T-helper 2 cell treated with Interferon-gamma antibody and Interleukin-4, amounts not matched to agents 5 μg/mL and 100 μg/mL, for 36 hours (primary cell): ENCODE data around the gene FXR1.
"Not testable (repeated sequence)": the region's sequence is repeated elsewhere in the genome, so short reads cannot be mapped to it uniquely, and the experiment has no call there.

Experiments used
- DNase-seq: peaks from one replicate; pipeline ENCODE4 v3.0.0; 2021; ENCODE audit warnings: low spot score
- H3K27ac Mint-ChIP-seq: one replicate; pipeline ENCODE4 v1.8.0; 2021; ENCODE audit warnings: mild to moderate bottlenecking, mixed read lengths
- H3K27me3 Mint-ChIP-seq: one replicate; pipeline ENCODE4 v1.8.0; 2021; ENCODE audit warnings: low read depth, mixed read lengths
- H3K36me3 Mint-ChIP-seq: one replicate; pipeline ENCODE4 v1.8.0; 2021; ENCODE audit warnings: low read depth, mixed read lengths
- H3K4me1 Mint-ChIP-seq: one replicate; pipeline ENCODE4 v1.8.0; 2021; ENCODE audit warnings: low read depth, mixed read lengths
- H3K4me3 Mint-ChIP-seq: one replicate; pipeline ENCODE4 v1.8.0; 2022; ENCODE audit warnings: mild to moderate bottlenecking, moderate library complexity, mixed read lengths
- H3K9me3 Mint-ChIP-seq: one replicate; pipeline ENCODE4 v1.8.0; 2021; ENCODE audit warnings: mixed read lengths

FXR1 gene

GRCh38 chr3:180970931-180971330, 58.5 kb downstream of the FXR1 start:
- peaks cover 3% of the 10 kb centered on the region for H3K4me1 Mint-ChIP-seq
- H3K36me3 Mint-ChIP-seq = peaks cover 46% of the 10 kb centered on the region
- H3K27ac Mint-ChIP-seq = no peak overlapping the region
- no peaks in the 10 kb centered on the region for H3K27me3 Mint-ChIP-seq
- DNase-seq = no peak
- H3K4me3 Mint-ChIP-seq = no peak overlapping the region
- no peaks in the 10 kb centered on the region for H3K9me3 Mint-ChIP-seq

GRCh38 chr3:180973543-180973942, 61.1 kb downstream of the FXR1 start:
- Mint-ChIP-seq H3K9me3 (no peaks in the 10 kb centered on the region), H3K27ac (no peak overlapping the region), H3K27me3 (no peaks in the 10 kb centered on the region), H3K4me3 (no peak overlapping the region), H3K36me3 (peaks cover 43% of the 10 kb centered on the region), H3K4me1 (peaks cover 3% of the 10 kb centered on the region)
- DNase-seq = no peak

GRCh38 chr3:180974286-180974685, 61.8 kb downstream of the FXR1 start:
- Mint-ChIP-seq H3K27ac (no peak overlapping the region), H3K9me3 (no peaks in the 10 kb centered on the region)
- DNase-seq = no peak

GRCh38 chr3:180977498-180977897, 65.0 kb downstream of the FXR1 start:
- peaks cover 23% of the 10 kb centered on the region for H3K36me3 Mint-ChIP-seq
- no peaks in the 10 kb centered on the region for H3K27me3 Mint-ChIP-seq

More at GRCh38 chr3:180974286-180974685, 61.8 kb downstream of the FXR1 start:
- Mint-ChIP-seq H3K27me3 (no peaks in the 10 kb centered on the region), H3K4me3 (no peak overlapping the region), H3K4me1 (peaks cover 3% of the 10 kb centered on the region), H3K36me3 (peaks cover 37% of the 10 kb centered on the region)

GRCh38 chr3:180979961-180980360, 67.5 kb downstream of the FXR1 start:
- H3K4me3 Mint-ChIP-seq = no peak overlapping the region
- H3K9me3 Mint-ChIP-seq = no peaks in the 10 kb centered on the region
- H3K36me3 Mint-ChIP-seq = peaks cover 15% of the 10 kb centered on the region
- H3K4me1 Mint-ChIP-seq = no peaks in the 10 kb centered on the region
- H3K27ac Mint-ChIP-seq = no peak overlapping the region
- DNase-seq = no peak
- no peaks in the 10 kb centered on the region for H3K27me3 Mint-ChIP-seq

More at GRCh38 chr3:180977498-180977897, 65.0 kb downstream of the FXR1 start:
- no peak for DNase-seq
- Mint-ChIP-seq H3K27ac (no peak overlapping the region), H3K9me3 (no peaks in the 10 kb centered on the region), H3K4me1 (peaks cover 3% of the 10 kb centered on the region), H3K4me3 (no peak overlapping the region)

GRCh38 chr3:180980611-180981010, 68.1 kb downstream of the FXR1 start:
- no peak for DNase-seq
- peaks cover 17% of the 10 kb centered on the region for H3K36me3 Mint-ChIP-seq
- H3K27me3 Mint-ChIP-seq = no peaks in the 10 kb centered on the region
- no peak overlapping the region for H3K4me3 Mint-ChIP-seq
- no peak overlapping the region for H3K27ac Mint-ChIP-seq
- no peaks in the 10 kb centered on the region for H3K4me1 Mint-ChIP-seq
- H3K9me3 Mint-ChIP-seq = no peaks in the 10 kb centered on the region

- Mint-ChIP-seq H3K9me3 (no peaks in the 10 kb centered on the region), H3K4me3 (no peak overlapping the region), H3K27me3 (no peaks in the 10 kb centered on the region), H3K36me3 (peaks cover 15% of the 10 kb centered on the region), H3K27ac (no peak overlapping the region), H3K4me1 (peaks cover 2% of the 10 kb centered on the region)
- DNase-seq = no peak
Measured at GRCh38 chr3:180981912-180982311, 69.4 kb downstream of the FXR1 start.

GRCh38 chr3:180983136-180983535, 70.7 kb downstream of the FXR1 start:
- no peak for DNase-seq
- no peaks in the 10 kb centered on the region for H3K9me3 Mint-ChIP-seq
- H3K27ac Mint-ChIP-seq = no peak overlapping the region
- H3K27me3 Mint-ChIP-seq = no peaks in the 10 kb centered on the region
- peaks cover 9% of the 10 kb centered on the region for H3K4me1 Mint-ChIP-seq
- no peak overlapping the region for H3K4me3 Mint-ChIP-seq
- H3K36me3 Mint-ChIP-seq = peaks cover 17% of the 10 kb centered on the region

- H3K27ac Mint-ChIP-seq, DNase-seq, H3K27me3 Mint-ChIP-seq, H3K9me3 Mint-ChIP-seq, H3K4me3 Mint-ChIP-seq: not testable (repeated sequence)
- Mint-ChIP-seq H3K4me1 (peaks cover 11% of the 10 kb centered on the region), H3K36me3 (peaks cover 17% of the 10 kb centered on the region)
Measured at GRCh38 chr3:180986366-180986765, 73.9 kb downstream of the FXR1 start.

- H3K4me3 Mint-ChIP-seq = no peak overlapping the region
Measured at GRCh38 chr3:180987344-180987743, 74.9 kb downstream of the FXR1 start.

GRCh38 chr3:180989291-180990163, 77.1 kb downstream of the FXR1 start, which contains the start of gene DNAJC19:
DNAJC19 (minus strand) TSS chr3:180989736; CDS start chr3:180989602, 134 bp downstream.
- peaks cover 11% of the 10 kb centered on the region for H3K27me3 Mint-ChIP-seq
- DNase-seq = peak; percentile 89
- H3K9me3 Mint-ChIP-seq = no peaks in the 10 kb centered on the region
- H3K36me3 Mint-ChIP-seq = peaks cover 16% of the 10 kb centered on the region
- peak within 1 kb of the TSS; percentile 94 for H3K27ac Mint-ChIP-seq
- peaks cover 11% of the 10 kb centered on the region for H3K4me1 Mint-ChIP-seq
- peak within 1 kb of the TSS; percentile 98 for H3K4me3 Mint-ChIP-seq

More at GRCh38 chr3:180987344-180987743, 74.9 kb downstream of the FXR1 start:
- Mint-ChIP-seq H3K27me3 (peaks cover 7% of the 10 kb centered on the region), H3K36me3 (peaks cover 17% of the 10 kb centered on the region), H3K9me3 (no peaks in the 10 kb centered on the region), H3K27ac (peak overlapping the region; percentile 52), H3K4me1 (peaks cover 11% of the 10 kb centered on the region)
- DNase-seq = no peak

GRCh38 chr3:180990505-180990904, 78.0 kb downstream of the FXR1 start:
- H3K4me1 Mint-ChIP-seq = peaks cover 11% of the 10 kb centered on the region
- peak overlapping the region; percentile 98 for H3K4me3 Mint-ChIP-seq
- peaks cover 12% of the 10 kb centered on the region for H3K36me3 Mint-ChIP-seq
- no peak overlapping the region for H3K27ac Mint-ChIP-seq
- peaks cover 19% of the 10 kb centered on the region for H3K27me3 Mint-ChIP-seq
- no peaks in the 10 kb centered on the region for H3K9me3 Mint-ChIP-seq
- DNase-seq = no peak

- H3K27me3 Mint-ChIP-seq = peaks cover 17% of the 10 kb centered on the region
- H3K36me3 Mint-ChIP-seq = no peaks in the 10 kb centered on the region
- no peak for DNase-seq
- H3K27ac Mint-ChIP-seq = no peak overlapping the region
- H3K4me3 Mint-ChIP-seq = no peak overlapping the region
- H3K4me1 Mint-ChIP-seq = no peaks in the 10 kb centered on the region
- peaks cover 10% of the 10 kb centered on the region for H3K9me3 Mint-ChIP-seq
Measured at GRCh38 chr3:180996415-180996932, 84.0 kb downstream of the FXR1 start.

- H3K27ac Mint-ChIP-seq, DNase-seq, H3K27me3 Mint-ChIP-seq, H3K4me3 Mint-ChIP-seq, H3K4me1 Mint-ChIP-seq, H3K36me3 Mint-ChIP-seq: not testable (repeated sequence)
- H3K9me3 Mint-ChIP-seq = peaks cover 20% of the 10 kb centered on the region
Measured at GRCh38 chr3:181002331-181002730, 89.9 kb downstream of the FXR1 start.
